ENCODE data around the gene GPHN.

GPHN gene

DNA sequence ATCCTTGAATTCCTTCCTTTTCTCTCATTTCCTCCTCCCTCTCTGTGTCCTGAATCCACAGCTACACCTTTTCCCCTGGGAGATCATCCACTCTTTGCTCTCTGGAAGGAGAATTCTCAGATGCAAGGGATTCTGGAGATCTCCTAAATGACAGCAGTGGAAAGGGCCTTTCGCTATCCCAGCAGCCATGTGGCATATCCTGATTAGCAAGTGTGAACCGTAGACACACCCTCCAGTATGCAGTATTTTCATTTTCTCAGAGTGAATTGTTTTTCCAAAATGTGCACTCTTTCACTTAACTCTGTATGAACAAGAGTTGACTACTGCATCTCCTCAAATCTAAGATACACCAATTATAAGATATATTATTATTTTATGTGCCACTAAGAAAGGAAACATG, 687.3 kb downstream of the GPHN start:
- no peak overlapping the region for H3K4me3 ChIP-seq (ENCODE audit: control insufficient read depth, low read depth, low read length)
- TF ChIP-seq, protein P1, sequence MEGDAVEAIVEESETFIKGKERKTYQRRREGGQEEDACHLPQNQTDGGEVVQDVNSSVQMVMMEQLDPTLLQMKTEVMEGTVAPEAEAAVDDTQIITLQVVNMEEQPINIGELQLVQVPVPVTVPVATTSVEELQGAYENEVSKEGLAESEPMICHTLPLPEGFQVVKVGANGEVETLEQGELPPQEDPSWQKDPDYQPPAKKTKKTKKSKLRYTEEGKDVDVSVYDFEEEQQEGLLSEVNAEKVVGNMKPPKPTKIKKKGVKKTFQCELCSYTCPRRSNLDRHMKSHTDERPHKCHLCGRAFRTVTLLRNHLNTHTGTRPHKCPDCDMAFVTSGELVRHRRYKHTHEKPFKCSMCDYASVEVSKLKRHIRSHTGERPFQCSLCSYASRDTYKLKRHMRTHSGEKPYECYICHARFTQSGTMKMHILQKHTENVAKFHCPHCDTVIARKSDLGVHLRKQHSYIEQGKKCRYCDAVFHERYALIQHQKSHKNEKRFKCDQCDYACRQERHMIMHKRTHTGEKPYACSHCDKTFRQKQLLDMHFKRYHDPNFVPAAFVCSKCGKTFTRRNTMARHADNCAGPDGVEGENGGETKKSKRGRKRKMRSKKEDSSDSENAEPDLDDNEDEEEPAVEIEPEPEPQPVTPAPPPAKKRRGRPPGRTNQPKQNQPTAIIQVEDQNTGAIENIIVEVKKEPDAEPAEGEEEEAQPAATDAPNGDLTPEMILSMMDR (conservative IDR thresholded peaks at IDR 0.05; ENCODE audit: control insufficient read depth, insufficient read depth, low read depth, low read length): no peak
- DNase-seq (ENCODE audit: low read depth): no peak

DNA sequence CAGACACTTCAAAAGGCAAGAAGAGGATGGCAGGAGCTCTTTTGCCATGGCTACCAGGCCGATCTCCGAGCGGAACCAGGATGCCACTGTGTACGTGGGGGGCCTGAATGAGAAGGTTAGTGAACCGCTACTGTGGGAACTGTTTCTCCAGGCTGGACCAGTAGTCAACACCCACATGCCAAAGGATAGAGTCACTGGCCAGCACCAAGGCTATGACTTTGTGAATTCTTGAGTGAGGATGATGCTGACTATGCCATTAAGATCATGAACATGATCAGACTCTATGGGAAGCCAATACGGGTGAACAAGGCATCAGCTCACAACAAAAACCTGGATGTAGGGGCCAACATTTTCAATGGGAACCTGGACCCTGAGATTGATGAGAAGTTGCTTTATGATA, 691.1 kb downstream of the GPHN start:
- TF ChIP-seq, protein P1 (conservative IDR thresholded peaks at IDR 0.05; ENCODE audit: control insufficient read depth, insufficient read depth, low read depth, low read length): no peak
- no peak for DNase-seq (ENCODE audit: low read depth)
- H3K4me3 ChIP-seq (ENCODE audit: control insufficient read depth, low read depth, low read length): no peak overlapping the region

DNA sequence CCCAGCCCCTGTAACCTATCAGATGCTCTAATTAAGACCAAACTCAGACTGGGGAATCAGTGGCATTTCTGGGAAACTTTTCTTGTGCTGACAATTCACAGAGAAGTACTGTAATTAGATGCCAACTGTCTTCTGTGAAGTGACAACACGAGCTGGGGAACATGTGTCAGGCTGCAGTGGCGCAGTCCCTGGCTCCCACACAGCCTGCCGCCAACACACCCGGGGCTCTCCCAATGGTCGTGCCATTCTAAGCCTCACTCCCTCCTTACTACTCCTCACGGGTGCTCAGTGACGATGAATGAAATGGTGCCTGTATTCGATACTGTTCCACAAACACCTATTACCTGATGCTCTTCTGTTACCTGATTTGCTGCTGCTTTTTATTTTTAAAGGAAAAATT, 699.9 kb downstream of the GPHN start:
- DNase-seq (ENCODE audit: low read depth): no peak
- H3K4me3 ChIP-seq (ENCODE audit: control insufficient read depth, low read depth, low read length): no peak overlapping the region
- TF ChIP-seq, protein P1 (conservative IDR thresholded peaks at IDR 0.05; ENCODE audit: control insufficient read depth, insufficient read depth, low read depth, low read length): no peak

DNA sequence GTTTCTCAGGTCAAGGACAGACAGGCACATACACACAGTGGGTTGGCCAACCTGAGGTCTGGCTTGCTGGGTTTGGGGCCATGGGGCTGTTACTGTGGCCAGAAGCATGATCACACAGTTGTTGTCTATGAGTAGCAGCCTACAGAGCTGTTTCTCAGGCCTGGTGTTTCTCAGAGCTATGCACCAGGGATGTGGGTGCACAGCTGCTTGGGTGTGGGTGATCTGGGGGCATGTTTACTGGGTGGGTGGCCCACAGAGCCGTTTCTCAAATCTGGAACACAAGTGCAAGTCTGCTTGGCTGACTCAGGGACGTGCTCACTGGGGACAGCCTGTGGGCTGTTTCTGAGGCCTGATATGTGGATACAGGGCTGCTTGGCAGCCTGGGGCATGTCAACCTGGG, 710.2 kb downstream of the GPHN start:
- no peak overlapping the region for H3K4me3 ChIP-seq (ENCODE audit: control insufficient read depth, low read depth, low read length)
- DNase-seq (ENCODE audit: low read depth): no peak
- TF ChIP-seq, protein P1 (conservative IDR thresholded peaks at IDR 0.05; ENCODE audit: control insufficient read depth, insufficient read depth, low read depth, low read length): no peak

DNA sequence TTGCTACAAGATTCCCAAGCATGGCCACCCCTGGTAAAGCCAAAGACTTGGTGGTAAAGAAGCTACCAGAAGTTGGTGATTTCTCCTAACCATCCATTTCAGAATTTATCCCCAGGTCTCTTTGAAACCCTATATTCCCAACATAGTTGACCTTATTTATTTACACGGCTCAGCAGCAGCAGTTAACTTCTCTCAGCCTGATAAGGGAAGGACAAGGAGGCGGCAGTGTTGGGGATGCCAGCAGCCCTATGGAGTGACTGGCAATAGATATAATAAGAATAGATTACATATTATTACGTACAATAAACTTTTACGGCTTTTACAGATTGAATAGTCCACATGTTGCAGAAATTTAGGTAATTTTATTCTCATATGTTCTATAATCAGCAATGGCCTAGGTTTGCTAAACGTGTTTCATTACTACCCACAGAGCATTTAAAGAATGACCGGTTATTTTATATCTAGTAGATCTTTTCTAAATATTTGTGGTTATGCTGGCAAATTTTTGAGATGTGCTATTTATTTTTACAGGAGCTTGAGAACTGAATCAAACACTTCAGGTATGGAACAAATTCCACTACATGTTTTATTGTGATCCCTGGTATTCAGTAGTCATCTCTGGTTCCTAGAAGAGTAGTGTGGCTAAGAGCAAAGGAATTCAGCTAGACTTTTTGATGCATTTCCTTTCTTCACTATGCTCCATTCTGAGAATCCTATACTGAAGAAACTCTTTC, 713.5 kb downstream of the GPHN start:
- TF ChIP-seq, protein P1 (conservative IDR thresholded peaks at IDR 0.05; ENCODE audit: control insufficient read depth, insufficient read depth, low read depth, low read length): no peak
- peak; percentile 18 for DNase-seq (ENCODE audit: low read depth)
- no peak overlapping the region for H3K4me3 ChIP-seq (ENCODE audit: control insufficient read depth, low read depth, low read length)

DNA sequence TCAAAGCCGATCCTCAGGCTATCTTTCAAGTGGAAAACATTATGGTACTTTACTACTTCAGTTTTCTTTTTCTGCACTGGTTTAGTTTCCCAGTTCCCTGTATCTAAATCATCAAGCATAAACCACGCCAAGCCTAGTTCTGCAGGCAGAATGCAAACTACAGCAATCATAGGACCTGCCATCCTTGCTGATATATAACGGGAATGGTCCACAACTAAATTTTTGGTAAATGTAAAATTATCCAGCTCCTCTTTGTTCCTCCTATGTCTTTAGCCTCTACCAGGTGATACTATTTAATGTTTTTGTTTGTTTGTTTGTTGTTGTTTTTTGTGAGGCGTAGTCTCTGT, 714.0 kb downstream of the GPHN start:
- TF ChIP-seq, protein P1 (conservative IDR thresholded peaks at IDR 0.05; ENCODE audit: control insufficient read depth, insufficient read depth, low read depth, low read length): no peak
- no peak for DNase-seq (ENCODE audit: low read depth)
- no peak overlapping the region for H3K4me3 ChIP-seq (ENCODE audit: control insufficient read depth, low read depth, low read length)

DNA sequence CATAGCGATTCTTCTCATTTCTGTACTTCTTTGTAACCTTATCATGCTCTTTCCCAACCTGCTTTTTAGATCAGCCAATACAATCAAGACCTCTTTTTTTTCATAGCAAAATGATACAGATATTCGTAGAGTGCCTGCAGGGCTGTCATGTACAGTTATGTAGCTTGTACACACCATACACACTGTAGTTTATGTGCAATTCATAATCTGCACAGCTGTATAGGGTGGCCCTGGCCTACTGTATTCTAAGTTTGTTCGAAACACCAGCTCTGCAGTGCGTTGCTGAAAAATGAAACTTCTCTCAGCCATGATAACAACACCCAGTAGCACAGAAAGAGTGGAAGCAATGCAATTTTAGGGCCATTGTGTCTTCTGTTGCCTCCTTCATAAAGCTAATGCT, 717.6 kb downstream of the GPHN start:
- H3K4me3 ChIP-seq (ENCODE audit: control insufficient read depth, low read depth, low read length): no peak overlapping the region
- DNase-seq (ENCODE audit: low read depth): no peak
- TF ChIP-seq, protein P1 (conservative IDR thresholded peaks at IDR 0.05; ENCODE audit: control insufficient read depth, insufficient read depth, low read depth, low read length): no peak
